Osteocyte (in vitro differentiated cells): ENCODE data around the gene PLEK. TPM values are rescaled to one million over a fixed set of nuclear protein-coding genes. Genes with fewer than 3 reads are reported as not detected.
A peak's percentile ranks its signal among the peaks of the same experiment; 100 is the strongest.

Source experiments
- DNase-seq: peaks from one replicate; pipeline ENCODE4 v3.0.0; 2021; ENCODE audit warnings: mixed read lengths; ENCODE audit not compliant: unreplicated experiment; ENCODE audit errors: extremely low spot score
- H3K27ac Mint-ChIP-seq: one replicate; pipeline ENCODE4 v1.8.0; 2021; ENCODE audit warnings: mild to moderate bottlenecking, mixed read lengths; ENCODE audit not compliant: unreplicated experiment
- H3K27me3 Mint-ChIP-seq: one replicate; pipeline ENCODE4 v1.8.0; 2021; ENCODE audit warnings: mixed read lengths; ENCODE audit not compliant: unreplicated experiment
- H3K36me3 Mint-ChIP-seq: one replicate; pipeline ENCODE4 v1.8.0; 2021; ENCODE audit warnings: mixed read lengths; ENCODE audit not compliant: unreplicated experiment
- H3K4me1 Mint-ChIP-seq: one replicate; pipeline ENCODE4 v1.8.0; 2021; ENCODE audit warnings: mixed read lengths; ENCODE audit not compliant: unreplicated experiment
- H3K4me3 Mint-ChIP-seq: one replicate; pipeline ENCODE4 v1.8.0; 2021; ENCODE audit warnings: mild to moderate bottlenecking, moderate library complexity, mixed read lengths; ENCODE audit not compliant: unreplicated experiment
- H3K9me3 Mint-ChIP-seq: one replicate; pipeline ENCODE4 v1.8.0; 2021; ENCODE audit warnings: mixed read lengths; ENCODE audit not compliant: unreplicated experiment
- CTCF ChIP-seq: fragments of 200-600 bp; sonication (generic); IDR thresholded peaks from 2 replicates; pipeline ENCODE4 v1.5.0; 2021; ENCODE audit warnings: antibody characterized with exemption, mild to moderate bottlenecking, moderate library complexity
- long read RNA-seq: library from polyadenylated mRNA; unstranded; transcript quantifications from one replicate; pipeline ENCODE4 v2.0.0, GENCODE V29; 2021
- total RNA-seq: library from RNA; stranded (reverse); gene quantifications from 2 replicates; pipeline ENCODE4 v1.2.1, GENCODE V29; 2021

PLEK gene
- total RNA-seq, result 0.19 TPM in 1 of 2 replicates, not detected in the other
- long read RNA-seq, partial matches to known transcripts, result 0 of 1 reads
- long read RNA-seq, other reads (novel, unspliced or antisense), result 1 of 1 reads

GRCh38 chr2:68365087-68365486, at the start of gene PLEK:
PLEK (plus strand) TSS chr2:68365282; CDS start chr2:68365352, 70 bp downstream.
- no peak for TF ChIP-seq CTCF
- peaks cover 5% of the 10 kb centered on the region for H3K27me3 Mint-ChIP-seq
- no peaks in the 10 kb centered on the region for H3K36me3 Mint-ChIP-seq
- no peak within 1 kb of the TSS for H3K4me3 Mint-ChIP-seq
- H3K9me3 Mint-ChIP-seq, result peaks cover 4% of the 10 kb centered on the region
- peaks cover 2% of the 10 kb centered on the region for H3K4me1 Mint-ChIP-seq
- DNase-seq, result no peak
- no peak within 1 kb of the TSS for H3K27ac Mint-ChIP-seq

GRCh38 chr2:68316111-68316510, 49.0 kb upstream of the PLEK start:
- Mint-ChIP-seq H3K36me3 (peaks cover 18% of the 10 kb centered on the region), H3K27me3 (no peaks in the 10 kb centered on the region), H3K27ac (peak overlapping the region; percentile 72), H3K4me3 (no peak overlapping the region), H3K9me3 (peaks cover 3% of the 10 kb centered on the region), H3K4me1 (peaks cover 29% of the 10 kb centered on the region)
- DNase-seq, result no peak
- no peak for TF ChIP-seq CTCF

GRCh38 chr2:68317971-68318913, 46.8 kb upstream of the PLEK start:
- Mint-ChIP-seq H3K27ac (peak overlapping the region; percentile 94), H3K4me3 (peak overlapping the region; percentile 93), H3K4me1 (peaks cover 29% of the 10 kb centered on the region), H3K27me3 (peaks cover 3% of the 10 kb centered on the region), H3K36me3 (peaks cover 12% of the 10 kb centered on the region), H3K9me3 (peaks cover 3% of the 10 kb centered on the region)
- TF ChIP-seq CTCF, result no peak
- no peak for DNase-seq

- Mint-ChIP-seq H3K9me3 (peaks cover 3% of the 10 kb centered on the region), H3K4me1 (peaks cover 29% of the 10 kb centered on the region), H3K4me3 (peak overlapping the region; percentile 93), H3K36me3 (peaks cover 10% of the 10 kb centered on the region), H3K27ac (peak overlapping the region; percentile 94), H3K27me3 (peaks cover 3% of the 10 kb centered on the region)
- no peak for TF ChIP-seq CTCF
- DNase-seq, result no peak
These were observed 46.1 kb upstream of the PLEK start for GRCh38 chr2:68318914-68319397.
